ENCODE data around the gene AMBP.
"Not testable (repeated sequence)": the region's sequence is repeated elsewhere in the genome, so short reads cannot be mapped to it uniquely, and the experiment has no call there.

Gene AMBP

DNA sequence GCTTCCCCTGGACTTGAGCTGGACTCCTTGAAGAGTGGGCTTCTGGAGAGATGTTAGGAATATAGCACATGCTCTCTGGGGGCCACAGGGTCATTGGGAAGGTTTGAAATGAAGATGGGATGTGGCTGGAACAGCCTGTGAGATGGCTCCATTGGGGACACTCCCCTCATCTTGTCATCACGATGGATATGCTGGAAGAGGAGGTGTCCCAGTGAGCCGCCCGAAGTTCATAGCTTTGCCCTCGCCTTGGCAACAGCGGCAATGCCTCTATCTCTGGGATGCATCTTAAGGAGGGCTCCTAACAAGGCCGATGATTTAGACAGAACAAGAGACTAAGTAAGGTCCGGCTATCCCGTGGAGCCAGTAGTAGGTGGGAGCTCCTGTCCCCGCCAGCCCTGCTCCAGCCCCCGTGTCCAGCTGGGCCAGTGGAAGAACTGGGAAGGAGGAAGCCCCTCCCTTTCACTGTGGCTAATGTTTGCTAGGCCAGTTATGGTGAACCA, 23.9 kb downstream of the AMBP start:
- H3K4me1 Mint-ChIP-seq (ENCODE audit: low read depth in 2 of 2), result no peaks in the 10 kb centered on the region
- H3K4me3 Mint-ChIP-seq, result no peak overlapping the region
- H3K27me3 Mint-ChIP-seq, result peaks cover 0 to 20% of the 10 kb centered on the region in 2 donors
- DNase-seq (no peak), ATAC-seq (replicated peaks) (no peak)
- H3K27ac Mint-ChIP-seq, result no peak overlapping the region
- H3K9me3 Mint-ChIP-seq, result no peaks in the 10 kb centered on the region
- peaks cover 5% of the 10 kb centered on the region for H3K36me3 Mint-ChIP-seq (ENCODE audit: insufficient read depth)

GRCh38 chr9:114053246-114054005, 24.7 kb downstream of the AMBP start:
- no peak overlapping the region for H3K27ac Mint-ChIP-seq
- H3K9me3 Mint-ChIP-seq, result no peaks in the 10 kb centered on the region
- H3K36me3 Mint-ChIP-seq (ENCODE audit: insufficient read depth), result peaks cover 5% of the 10 kb centered on the region
- ATAC-seq (replicated peaks) (no peak), DNase-seq (no peak)
- peaks cover 0 to 14% of the 10 kb centered on the region in 2 donors for H3K27me3 Mint-ChIP-seq
- no peaks in the 10 kb centered on the region for H3K4me1 Mint-ChIP-seq (ENCODE audit: low read depth in 2 of 2)
- no peak overlapping the region for H3K4me3 Mint-ChIP-seq

DNA sequence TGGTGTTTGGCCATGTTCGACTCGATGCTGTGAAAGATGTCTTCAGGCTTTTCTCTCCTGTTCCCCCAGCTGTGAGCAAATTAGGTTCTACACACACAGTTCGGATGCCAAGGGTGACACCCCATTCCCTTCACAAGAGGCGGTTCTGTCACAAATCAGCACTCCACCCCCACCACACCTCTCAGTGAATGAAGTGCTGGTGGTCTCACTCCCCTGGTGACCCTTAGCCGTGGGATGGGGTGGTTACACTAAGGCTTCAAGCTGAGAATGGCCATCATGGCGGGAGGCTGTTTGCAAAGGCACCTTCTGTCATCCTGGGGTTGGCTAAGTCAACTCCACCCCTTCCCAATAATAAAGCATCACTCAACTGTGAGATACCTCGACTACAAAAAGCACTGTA, 26.4 kb downstream of the AMBP start:
- Mint-ChIP-seq H3K4me1 (ENCODE audit: low read depth in 2 of 2) (no peaks in the 10 kb centered on the region), H3K9me3 (no peaks in the 10 kb centered on the region), H3K27me3 (peaks cover 0 to 20% of the 10 kb centered on the region in 2 donors), H3K4me3 (no peak overlapping the region), H3K27ac (no peak overlapping the region), H3K36me3 (ENCODE audit: insufficient read depth) (peaks cover 5% of the 10 kb centered on the region)
- DNase-seq, result no peak
- ATAC-seq (replicated peaks), result no peak

- H3K4me1 Mint-ChIP-seq (ENCODE audit: low read depth in 2 of 2), result no peaks in the 10 kb centered on the region
These were observed 26.8 kb downstream of the AMBP start for GRCh38 chr9:114051281-114051680.

GRCh38 chr9:114050646-114051045, 27.5 kb downstream of the AMBP start:
- Mint-ChIP-seq H3K9me3 (no peaks in the 10 kb centered on the region), H3K4me3 (no peak overlapping the region), H3K27me3 (peaks cover 0 to 23% of the 10 kb centered on the region in 2 donors), H3K4me1 (ENCODE audit: low read depth in 2 of 2) (no peaks in the 10 kb centered on the region), H3K27ac (no peak overlapping the region), H3K36me3 (ENCODE audit: insufficient read depth) (peaks cover 5% of the 10 kb centered on the region)
- ATAC-seq (replicated peaks) (no peak), DNase-seq (no peak)

More at GRCh38 chr9:114051281-114051680, 26.8 kb downstream of the AMBP start:
- ATAC-seq (replicated peaks) (no peak), DNase-seq (no peak)
- no peak overlapping the region for H3K4me3 Mint-ChIP-seq
- H3K27me3 Mint-ChIP-seq, result peaks cover 0 to 21% of the 10 kb centered on the region in 2 donors
- H3K36me3 Mint-ChIP-seq (ENCODE audit: insufficient read depth), result peaks cover 5% of the 10 kb centered on the region
- no peak overlapping the region for H3K27ac Mint-ChIP-seq
- no peaks in the 10 kb centered on the region for H3K9me3 Mint-ChIP-seq

DNA sequence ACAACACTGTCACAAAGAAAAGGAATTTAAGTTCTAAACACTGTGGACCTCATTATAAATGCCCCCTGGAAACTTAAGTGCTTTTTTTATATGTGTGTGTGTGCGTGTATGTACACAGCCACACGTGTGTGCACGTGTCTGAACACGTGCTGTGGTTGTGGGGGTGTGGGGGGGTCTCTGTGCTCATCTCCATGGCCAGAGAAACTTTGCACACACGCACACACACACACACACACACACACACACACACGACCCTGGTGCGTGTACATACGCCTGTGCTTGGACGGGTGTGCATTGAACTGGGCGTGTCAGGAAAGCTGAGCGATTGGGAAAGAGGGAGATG, 27.9 kb downstream of the AMBP start:
- DNase-seq, result no peak
- Mint-ChIP-seq H3K36me3 (ENCODE audit: insufficient read depth) (peaks cover 5% of the 10 kb centered on the region), H3K9me3 (no peaks in the 10 kb centered on the region), H3K4me1 (ENCODE audit: low read depth in 2 of 2) (no peaks in the 10 kb centered on the region), H3K27me3 (peaks cover 0 to 23% of the 10 kb centered on the region in 2 donors), H3K27ac (no peak overlapping the region), H3K4me3 (no peak overlapping the region)
- no peak for ATAC-seq (replicated peaks)

GRCh38 chr9:114049441-114050225, 28.5 kb downstream of the AMBP start:
- DNase-seq (no peak), ATAC-seq (replicated peaks) (no peak)
- Mint-ChIP-seq H3K4me3 (no peak overlapping the region), H3K36me3 (ENCODE audit: insufficient read depth) (peaks cover 5% of the 10 kb centered on the region), H3K27me3 (peaks cover 0 to 23% of the 10 kb centered on the region in 2 donors), H3K4me1 (ENCODE audit: low read depth in 2 of 2) (no peaks in the 10 kb centered on the region), H3K27ac (no peak overlapping the region), H3K9me3 (no peaks in the 10 kb centered on the region)

GRCh38 chr9:114048533-114049415, 29.3 kb downstream of the AMBP start:
- no peaks in the 10 kb centered on the region for H3K9me3 Mint-ChIP-seq

GRCh38 chr9:114047717-114048116, 30.4 kb downstream of the AMBP start:
- Mint-ChIP-seq H3K4me1 (ENCODE audit: low read depth in 2 of 2) (no peaks in the 10 kb centered on the region), H3K27me3 (peaks cover 0 to 23% of the 10 kb centered on the region in 2 donors), H3K27ac (no peak overlapping the region), H3K36me3 (ENCODE audit: insufficient read depth) (no peaks in the 10 kb centered on the region), H3K4me3 (no peak overlapping the region), H3K9me3 (no peaks in the 10 kb centered on the region)
- DNase-seq (no peak), ATAC-seq (replicated peaks) (no peak)

More at GRCh38 chr9:114048533-114049415, 29.3 kb downstream of the AMBP start:
- H3K36me3 Mint-ChIP-seq (ENCODE audit: insufficient read depth), result peaks cover 4% of the 10 kb centered on the region
- no peak overlapping the region for H3K27ac Mint-ChIP-seq
- no peak overlapping the region for H3K4me3 Mint-ChIP-seq
- H3K27me3 Mint-ChIP-seq, result peaks cover 0 to 23% of the 10 kb centered on the region in 2 donors
- DNase-seq (no peak), ATAC-seq (replicated peaks) (no peak)
- no peaks in the 10 kb centered on the region for H3K4me1 Mint-ChIP-seq (ENCODE audit: low read depth in 2 of 2)

DNA sequence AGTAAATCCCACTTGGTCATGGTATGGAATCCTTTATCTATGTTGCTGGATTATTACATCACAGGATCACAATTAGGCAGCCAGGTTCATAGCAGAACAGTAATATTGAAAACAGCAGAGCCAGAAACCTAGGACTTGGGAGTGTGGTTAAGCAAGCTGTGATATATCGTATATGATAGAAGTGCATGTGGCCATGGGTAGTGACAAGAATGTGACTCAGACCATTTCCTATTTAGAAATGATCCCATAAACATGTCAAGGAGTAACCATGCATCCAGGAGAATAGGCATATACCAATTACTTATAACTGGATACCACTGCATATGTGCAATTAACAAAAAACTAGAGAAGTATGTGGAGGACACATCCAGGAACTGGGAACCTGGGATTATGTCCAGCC, 31.2 kb downstream of the AMBP start:
- H3K9me3 Mint-ChIP-seq, result no peaks in the 10 kb centered on the region
- H3K36me3 Mint-ChIP-seq (ENCODE audit: insufficient read depth), result no peaks in the 10 kb centered on the region
- H3K27ac Mint-ChIP-seq, result no peak overlapping the region
- no peak overlapping the region for H3K4me3 Mint-ChIP-seq
- DNase-seq (no peak), ATAC-seq (replicated peaks) (no peak)
- peaks cover 0 to 23% of the 10 kb centered on the region in 2 donors for H3K27me3 Mint-ChIP-seq
- no peaks in the 10 kb centered on the region for H3K4me1 Mint-ChIP-seq (ENCODE audit: low read depth in 2 of 2)

DNA sequence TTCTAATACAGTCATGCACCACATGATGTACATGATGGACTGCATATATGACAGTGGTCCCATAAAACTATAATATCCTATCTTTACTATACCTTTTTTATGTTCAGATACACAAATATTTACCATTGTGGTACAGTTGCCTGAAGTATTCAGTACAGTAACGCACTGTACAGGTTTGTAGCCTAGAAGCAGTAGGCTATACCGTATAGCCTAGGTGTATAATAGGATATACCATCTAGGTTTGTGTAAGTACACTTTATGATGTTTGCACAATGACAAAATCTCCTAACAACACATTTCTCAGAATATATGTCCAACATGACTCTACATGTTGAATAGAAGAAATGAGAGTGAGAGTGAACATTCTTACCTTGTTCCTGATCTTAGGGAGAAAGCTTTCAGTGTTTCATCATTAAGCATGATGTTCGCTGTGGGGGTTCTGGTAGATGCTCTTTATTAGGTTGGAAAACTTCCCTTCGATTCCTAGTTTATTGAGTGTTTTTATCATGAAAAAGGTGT, 31.8 kb downstream of the AMBP start:
- Mint-ChIP-seq H3K27me3 (peaks cover 0 to 23% of the 10 kb centered on the region in 2 donors), H3K4me1 (ENCODE audit: low read depth in 2 of 2) (no peaks in the 10 kb centered on the region), H3K27ac (no peak overlapping the region), H3K36me3 (ENCODE audit: insufficient read depth) (no peaks in the 10 kb centered on the region), H3K4me3 (no peak overlapping the region), H3K9me3 (no peaks in the 10 kb centered on the region)
- DNase-seq (no peak), ATAC-seq (replicated peaks) (no peak)

DNA sequence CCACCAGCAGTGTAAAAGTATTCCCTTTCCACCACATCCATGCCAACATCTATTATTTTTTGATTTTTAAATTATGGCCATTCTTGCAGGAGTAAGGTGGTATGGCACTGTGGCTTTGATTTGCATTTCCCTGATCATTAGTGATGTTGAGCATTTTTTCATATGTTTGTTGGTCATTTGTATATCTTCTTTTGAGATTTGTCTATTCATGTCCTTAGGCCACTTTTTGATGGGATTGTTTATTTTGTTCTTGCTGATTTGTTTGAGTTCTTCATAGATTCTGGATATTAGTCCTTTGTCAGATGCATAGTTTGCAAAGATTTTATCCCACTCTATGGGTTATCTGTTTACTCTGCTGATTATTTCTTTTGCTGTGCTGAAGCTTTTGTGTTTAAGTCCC, 34.4 kb downstream of the AMBP start:
- not testable (repeated sequence) for H3K4me3 Mint-ChIP-seq; H3K36me3 Mint-ChIP-seq (ENCODE audit: insufficient read depth); H3K27ac Mint-ChIP-seq

GRCh38 chr9:114039484-114039883, 38.6 kb downstream of the AMBP start:
- ATAC-seq (replicated peaks) (no peak), DNase-seq (no peak)
- Mint-ChIP-seq H3K27ac (no peak overlapping the region), H3K4me3 (no peak overlapping the region), H3K36me3 (ENCODE audit: insufficient read depth) (no peaks in the 10 kb centered on the region), H3K9me3 (no peaks in the 10 kb centered on the region), H3K4me1 (ENCODE audit: low read depth in 2 of 2) (no peaks in the 10 kb centered on the region), H3K27me3 (no peaks in the 10 kb centered on the region)

More for the DNA sequence above, 34.4 kb downstream of the AMBP start:
- not testable (repeated sequence) for ATAC-seq (replicated peaks); H3K4me1 Mint-ChIP-seq (ENCODE audit: low read depth in 2 of 2); H3K9me3 Mint-ChIP-seq; DNase-seq
- peaks cover 0 to 23% of the 10 kb centered on the region in 2 donors for H3K27me3 Mint-ChIP-seq

Data from effector memory CD8-positive, alpha-beta T cell (primary cell).